A549 (cell line): Measurements from ENCODE around the gene WSCD2. TPM values are rescaled to one million over a fixed set of nuclear protein-coding genes. Genes with fewer than 3 reads are reported as not detected.

Source experiments
- ATAC-seq, 2 experiments: fragments of 200-7000 bp in 1 of 2; fragments of >200 bp in 1 of 2; cut with Nextera tagmentation in 1 of 2; cut with Tn5 transposase in 1 of 2; 3 replicates each; pipeline versions ENCODE4 v1.8.0 to v1.9.1; 2018 to 2020; ENCODE audit warnings: mild to moderate bottlenecking in 1 of 2, moderate library complexity in 1 of 2
- CTCF ChIA-PET: fragments of 300-600 bp; sonication (Branson Sonifier 250); formaldehyde crosslinking; extraction: SDS; loops from one replicate; lab custom pipeline; 2021; ENCODE audit warnings: antibody characterized with exemption, inconsistent platforms; lab: Yijun Ruan, JAX
- POLR2A ChIA-PET: fragments of 350-600 bp; formaldehyde crosslinking; extraction: SDS; loops from one replicate; lab custom pipeline; 2021; ENCODE audit warnings: antibody characterized with exemption, inconsistent platforms; lab: Yijun Ruan, JAX
- DNase-seq, 2 experiments: peaks; one replicate each; pipeline versions ENCODE4 v3.0.0 to v3.0.0-alpha.2; 2011 to 2016; ENCODE audit warnings: low read depth in 1 of 2, low spot score in 1 of 2
- FAIRE-seq: peaks from 2 replicates; lab custom pipeline; 2011; peaks lifted over from hg19 to GRCh38; lab: Jason Lieb, UNC
- H3K27ac ChIP-seq, 2 experiments: fragments of >200 bp; sonication (Bioruptor Twin); formaldehyde crosslinking; 3 replicates each; pipeline ENCODE4 v1.5.1; 2016 to 2017
- H3K4me1 ChIP-seq: fragments of >200 bp; sonication (Bioruptor Twin); formaldehyde crosslinking; 3 replicates; pipeline ENCODE4 v1.6.1; 2016
- H3K4me2 ChIP-seq: fragments of >200 bp; sonication (Bioruptor Twin); formaldehyde crosslinking; 3 replicates; pipeline ENCODE4 v1.6.1; 2016
- H3K4me3 ChIP-seq: fragments of >200 bp; sonication (Bioruptor Twin); formaldehyde crosslinking; 3 replicates; pipeline ENCODE4 v1.5.1; 2016
- H3K9me3 ChIP-seq: fragments of >200 bp; sonication (Bioruptor Twin); formaldehyde crosslinking; 3 replicates; pipeline ENCODE4 v1.6.1; 2016
- ATOH8 ChIP-seq: fragments of 250-450 bp; sonication (Bioruptor Pico); IDR thresholded peaks from 2 replicates; pipeline ENCODE4 v1.5.0; 2020; ENCODE audit warnings: low read depth, mild to moderate bottlenecking, moderate library complexity
- CBX8 ChIP-seq: fragments of 200-600 bp; sonication (generic); IDR thresholded peaks from 2 replicates; pipeline ENCODE4 v1.6.1; 2016
- CHD4 ChIP-seq: fragments of 200-600 bp; sonication (generic); IDR thresholded peaks from 2 replicates; pipeline ENCODE4 v1.6.1; 2016; ENCODE audit warnings: antibody characterized with exemption, mild to moderate bottlenecking, borderline replicate concordance
- ELK1 ChIP-seq: fragments of 150-350 bp; IDR thresholded peaks from 2 replicates; pipeline ENCODE4 v1.6.1; 2014; ENCODE audit warnings: low read depth, mild to moderate bottlenecking, low read length
- EP300 ChIP-seq, 2 experiments: fragments of >200 bp; sonication (Bioruptor Twin); formaldehyde crosslinking; IDR thresholded peaks; 2 replicates in 1 of 2; 3 replicates in 1 of 2; pipeline ENCODE4 v1.6.1; 2016 to 2017
- ESRRA ChIP-seq: fragments of 150-350 bp; IDR thresholded peaks from 2 replicates; pipeline ENCODE4 v1.6.1; 2014; ENCODE audit warnings: mild to moderate bottlenecking, low read length, borderline replicate concordance
- FOSB ChIP-seq: fragments of 250-450 bp; sonication (Bioruptor Pico); IDR thresholded peaks from 2 replicates; pipeline ENCODE4 v1.5.0; 2020; ENCODE audit warnings: mild to moderate bottlenecking, moderate library complexity
- FOSL2 ChIP-seq, 2 experiments: fragments of 450-650 bp in 1 of 2; fragments of >200 bp in 1 of 2; sonication (Bioruptor Twin) in 1 of 2; formaldehyde crosslinking; IDR thresholded peaks; 2 replicates each; pipeline versions ENCODE4 v1.5.0 to v1.6.1; 2016 to 2020; ENCODE audit warnings: mild to moderate bottlenecking in 1 of 2, moderate library complexity in 1 of 2
- FOXS1 ChIP-seq: fragments of 250-450 bp; sonication (Bioruptor Pico); IDR thresholded peaks from 2 replicates; pipeline ENCODE4 v1.5.0; 2020; ENCODE audit warnings: mild to moderate bottlenecking, moderate library complexity
- JUNB ChIP-seq: fragments of >200 bp; sonication (Bioruptor Twin); formaldehyde crosslinking; IDR thresholded peaks from 2 replicates; pipeline ENCODE4 v1.6.1; 2016
- KDM5A ChIP-seq: fragments of 200-600 bp; sonication (generic); IDR thresholded peaks from 2 replicates; pipeline ENCODE4 v1.6.1; 2016; ENCODE audit warnings: antibody characterized with exemption, mild to moderate bottlenecking
- MAX ChIP-seq: IDR thresholded peaks from 2 replicates; pipeline ENCODE4 v1.6.1; 2012
- MYC ChIP-seq: IDR thresholded peaks from 2 replicates; pipeline ENCODE4 v1.6.1; 2012; ENCODE audit warnings: mild to moderate bottlenecking, inconsistent platforms, low read length, improper control_type of control experiment, borderline replicate concordance
- POLR2AphosphoS2 ChIP-seq: conservative IDR thresholded peaks from 2 replicates; pipeline ENCODE4 v1.6.1; 2012; ENCODE audit warnings: low read length, improper control_type of control experiment, inconsistent platforms
- RAD21 ChIP-seq, 2 experiments: fragments of >200 bp in 1 of 2; sonication (Bioruptor Twin) in 1 of 2; formaldehyde crosslinking in 1 of 2; IDR thresholded peaks in 1 of 2; conservative IDR thresholded peaks in 1 of 2; 2 replicates in 1 of 2; 3 replicates in 1 of 2; pipeline ENCODE4 v1.6.1; 2012 to 2018; ENCODE audit warnings: inconsistent platforms in 1 of 2
- REST ChIP-seq: fragments of 200-600 bp; sonication (generic); IDR thresholded peaks from 2 replicates; pipeline ENCODE4 v1.6.1; 2016; ENCODE audit warnings: antibody characterized with exemption, mild to moderate bottlenecking, moderate library complexity
- RNF2 ChIP-seq: fragments of 200-600 bp; sonication (generic); IDR thresholded peaks from 2 replicates; pipeline ENCODE4 v1.6.1; 2016; ENCODE audit warnings: low read depth, mild to moderate bottlenecking, antibody characterized with exemption, moderate library complexity, borderline replicate concordance
- SMC3 ChIP-seq: fragments of >200 bp; sonication (Bioruptor Twin); formaldehyde crosslinking; IDR thresholded peaks from 3 replicates; pipeline ENCODE4 v1.6.1; 2018; ENCODE audit warnings: inconsistent platforms
- TFCP2L1 ChIP-seq: fragments of 250-450 bp; sonication (Bioruptor Pico); IDR thresholded peaks from 2 replicates; pipeline ENCODE4 v1.5.0; 2021; ENCODE audit warnings: mild to moderate bottlenecking
- TP53 ChIP-seq: fragments of 250-450 bp; sonication (Bioruptor Pico); IDR thresholded peaks from 2 replicates; pipeline ENCODE4 v1.5.0; 2021; ENCODE audit warnings: mild to moderate bottlenecking, moderate library complexity
- ZFP36 ChIP-seq: fragments of 450-650 bp; IDR thresholded peaks from 2 replicates; pipeline ENCODE4 v1.6.1; 2014; ENCODE audit warnings: borderline replicate concordance; ENCODE audit not compliant: partially characterized antibody
- WGBS: methylation state at CpG from one replicate; pipeline ENCODE4 v1.1.6; 2017; ENCODE audit errors: missing lambda C conversion rate; 5-methylcytosine and 5-hydroxymethylcytosine counted together
- polyA plus RNA-seq, 4 experiments: library from polyadenylated mRNA; depleted of rRNA in 3 of 4; stranded (reverse); fragments of >200 nt; fragmentation: RNase III in 1 of 4; extraction: RNeasy Plus Mini Kit Qiagen cat#74134 plus additional on column Dnase treatment in 1 of 4; gene quantifications; 2 replicates in 3 of 4; 3 replicates in 1 of 4; pipeline ENCODE4 v1.2.3, GENCODE V29; 2011 to 2017

WSCD2 gene
- polyA plus RNA-seq, 2 of the 4 experiments (the other 2 are of a cell fraction) = not detected

- DNase-seq (no peak), ATAC-seq (no peak), FAIRE-seq (no peak)
- CTCF ChIA-PET = interaction anchor here (1.3 kb wide), 1 partner anchor 108 kb away, joined by 3 read pairs; no protein-coding TSS in a partner anchor
- Histone ChIP-seq H3K27ac (no peak overlapping the region), H3K9me3 (no peaks in the 10 kb centered on the region), H3K4me2 (no peak overlapping the region), H3K4me1 (no peaks in the 10 kb centered on the region), H3K4me3 (no peak overlapping the region)
- 36% methylated on average over 8 of the region's 8 CpGs for WGBS
- POLR2A ChIA-PET = no interaction called here
- TF ChIP-seq POLR2AphosphoS2 (no peak), JUNB (no peak), ZFP36 (no peak), SMC3 (no peak), FOSL2 (IDR thresholded peaks at IDR 0.05) (no peak), FOSL2 (CRISPR knock-in tag; IDR thresholded peaks at IDR 0.05) (no peak), FOXS1 (CRISPR knock-in tag) (no peak), KDM5A (no peak), ELK1 (no peak)
These were observed 30.7 kb upstream of the WSCD2 start for GRCh38 chr12:108098374-108098773.

- Histone ChIP-seq H3K4me1 (no peaks in the 10 kb centered on the region), H3K9me3 (no peaks in the 10 kb centered on the region), H3K27ac (no peak overlapping the region), H3K4me2 (no peak overlapping the region), H3K4me3 (no peak overlapping the region)
- no peak for DNase-seq
- peak in 1 of 2 experiments; percentile 53; a peak in 2 of 6 replicates for ATAC-seq
- CTCF ChIA-PET = no interaction called here
- WGBS = under 1% methylated on average over 3 of the region's 3 CpGs
- TF ChIP-seq SMC3 = no peak
- TF ChIP-seq RAD21 (conservative IDR thresholded peaks at IDR 0.05 in 1 of 2, IDR thresholded peaks at IDR 0.05 in 1 of 2) = peak; percentile 24 to 46; a peak in 2 of 5 replicates
- FAIRE-seq = no peak
- POLR2A ChIA-PET = no interaction called here
These were observed 30.0 kb upstream of the WSCD2 start for GRCh38 chr12:108099073-108099472.

GRCh38 chr12:108099778-108100489, 29.2 kb upstream of the WSCD2 start:
- no peak overlapping the region for H3K4me3 ChIP-seq
- no peaks in the 10 kb centered on the region for H3K9me3 ChIP-seq
- CTCF ChIA-PET = no interaction called here
- TF ChIP-seq FOXS1 (CRISPR knock-in tag) = no peak
- no peak for TF ChIP-seq CBX8
- no peak for TF ChIP-seq RNF2
- no peak for TF ChIP-seq ESRRA
- TF ChIP-seq ATOH8 (CRISPR knock-in tag) = no peak
- TF ChIP-seq MYC = no peak
- no peak for TF ChIP-seq TP53 (CRISPR knock-in tag)
- no peak for TF ChIP-seq REST
- TF ChIP-seq CHD4 = no peak
- TF ChIP-seq EP300 (IDR thresholded peaks at IDR 0.05) = no peak
- TF ChIP-seq FOSB (CRISPR knock-in tag) = no peak
- TF ChIP-seq TFCP2L1 (CRISPR knock-in tag) = no peak
- no peak for TF ChIP-seq MAX
- no peak for TF ChIP-seq ELK1
- H3K4me1 ChIP-seq = no peaks in the 10 kb centered on the region
- POLR2A ChIA-PET = no interaction called here
- no peak for DNase-seq
- no peak overlapping the region for H3K4me2 ChIP-seq
- 8% methylated on average over 4 of the region's 4 CpGs for WGBS
- ATAC-seq = no peak
- no peak overlapping the region for H3K27ac ChIP-seq
- no peak for FAIRE-seq
